ENCODE measurements around the gene KRTAP5-5. TPM values are rescaled to one million over a fixed set of nuclear protein-coding genes. Genes with fewer than 3 reads are reported as not detected.

Gene KRTAP5-5
- total and polyA plus RNA-seq, 2 experiments from 2014 or later, result not detected

DNA sequence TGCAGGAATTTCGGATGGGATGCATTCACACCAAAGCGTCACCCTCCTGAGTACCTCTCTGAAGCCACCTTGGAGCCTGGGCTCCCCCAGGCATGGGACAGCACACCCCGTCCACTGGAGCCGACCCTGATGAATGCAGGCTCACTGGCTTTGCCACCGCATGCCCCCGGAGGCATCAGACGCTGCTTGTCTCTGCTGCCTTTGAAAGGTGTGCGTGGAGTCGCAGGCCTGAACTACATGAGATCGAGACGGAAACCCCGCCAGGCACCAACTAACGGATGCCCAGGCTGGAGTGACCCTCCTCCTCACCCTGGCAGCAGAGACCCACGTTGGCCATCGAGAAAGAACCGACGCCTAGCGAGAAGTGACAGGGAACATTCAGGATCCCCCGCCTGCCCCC lies 22.5 kb downstream of the KRTAP5-5 start:
- Histone ChIP-seq H3K27ac (ENCODE audit: low read depth) (no peak overlapping the region), H3K36me3 (ENCODE audit: insufficient read depth) (no peaks in the 10 kb centered on the region), H3K79me2 (replicated peaks; ENCODE audit: insufficient read depth) (no peaks in the 10 kb centered on the region), H3K4me2 (no peak overlapping the region), H3K4me1 (ENCODE audit: insufficient read depth) (no peaks in the 10 kb centered on the region), H3K9me2 (ENCODE audit: insufficient read depth) (no peaks in the 10 kb centered on the region), H3K4me3 (no peak overlapping the region), H3F3A (replicated peaks; ENCODE audit: low read depth) (no peaks in the 10 kb centered on the region), H2AFZ (no peak overlapping the region), H4K20me1 (replicated peaks; ENCODE audit: insufficient read depth) (no peaks in the 10 kb centered on the region), H3K27me3 (ENCODE audit: insufficient read depth) (no peaks in the 10 kb centered on the region)
- TF ChIP-seq, protein P1, sequence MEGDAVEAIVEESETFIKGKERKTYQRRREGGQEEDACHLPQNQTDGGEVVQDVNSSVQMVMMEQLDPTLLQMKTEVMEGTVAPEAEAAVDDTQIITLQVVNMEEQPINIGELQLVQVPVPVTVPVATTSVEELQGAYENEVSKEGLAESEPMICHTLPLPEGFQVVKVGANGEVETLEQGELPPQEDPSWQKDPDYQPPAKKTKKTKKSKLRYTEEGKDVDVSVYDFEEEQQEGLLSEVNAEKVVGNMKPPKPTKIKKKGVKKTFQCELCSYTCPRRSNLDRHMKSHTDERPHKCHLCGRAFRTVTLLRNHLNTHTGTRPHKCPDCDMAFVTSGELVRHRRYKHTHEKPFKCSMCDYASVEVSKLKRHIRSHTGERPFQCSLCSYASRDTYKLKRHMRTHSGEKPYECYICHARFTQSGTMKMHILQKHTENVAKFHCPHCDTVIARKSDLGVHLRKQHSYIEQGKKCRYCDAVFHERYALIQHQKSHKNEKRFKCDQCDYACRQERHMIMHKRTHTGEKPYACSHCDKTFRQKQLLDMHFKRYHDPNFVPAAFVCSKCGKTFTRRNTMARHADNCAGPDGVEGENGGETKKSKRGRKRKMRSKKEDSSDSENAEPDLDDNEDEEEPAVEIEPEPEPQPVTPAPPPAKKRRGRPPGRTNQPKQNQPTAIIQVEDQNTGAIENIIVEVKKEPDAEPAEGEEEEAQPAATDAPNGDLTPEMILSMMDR (conservative IDR thresholded peaks at IDR 0.05; ENCODE audit: low read depth in 2 of 2), result no peak
- no peak for TF ChIP-seq STAT1 (IDR thresholded peaks at IDR 0.05; ENCODE audit: unreplicated experiment)
- no peak for TF ChIP-seq EZH2 (IDR thresholded peaks at IDR 0.05; ENCODE audit: low read depth, unreplicated experiment)
- TF ChIP-seq EZH2phosphoT487 (IDR thresholded peaks at IDR 0.05; ENCODE audit: unreplicated experiment), result no peak
- no peak for TF ChIP-seq ZNF114 (CRISPR knock-in tag; IDR thresholded peaks at IDR 0.05)
- TF ChIP-seq CREB1 (CRISPR knock-in tag; IDR thresholded peaks at IDR 0.05; ENCODE audit: low read depth), result no peak
- TF ChIP-seq POLR2AphosphoS5 (IDR thresholded peaks at IDR 0.05; ENCODE audit: low read depth), result no peak
- no peak for TF ChIP-seq JUNB (IDR thresholded peaks at IDR 0.05; ENCODE audit: unreplicated experiment)
- TF ChIP-seq, protein P2, sequence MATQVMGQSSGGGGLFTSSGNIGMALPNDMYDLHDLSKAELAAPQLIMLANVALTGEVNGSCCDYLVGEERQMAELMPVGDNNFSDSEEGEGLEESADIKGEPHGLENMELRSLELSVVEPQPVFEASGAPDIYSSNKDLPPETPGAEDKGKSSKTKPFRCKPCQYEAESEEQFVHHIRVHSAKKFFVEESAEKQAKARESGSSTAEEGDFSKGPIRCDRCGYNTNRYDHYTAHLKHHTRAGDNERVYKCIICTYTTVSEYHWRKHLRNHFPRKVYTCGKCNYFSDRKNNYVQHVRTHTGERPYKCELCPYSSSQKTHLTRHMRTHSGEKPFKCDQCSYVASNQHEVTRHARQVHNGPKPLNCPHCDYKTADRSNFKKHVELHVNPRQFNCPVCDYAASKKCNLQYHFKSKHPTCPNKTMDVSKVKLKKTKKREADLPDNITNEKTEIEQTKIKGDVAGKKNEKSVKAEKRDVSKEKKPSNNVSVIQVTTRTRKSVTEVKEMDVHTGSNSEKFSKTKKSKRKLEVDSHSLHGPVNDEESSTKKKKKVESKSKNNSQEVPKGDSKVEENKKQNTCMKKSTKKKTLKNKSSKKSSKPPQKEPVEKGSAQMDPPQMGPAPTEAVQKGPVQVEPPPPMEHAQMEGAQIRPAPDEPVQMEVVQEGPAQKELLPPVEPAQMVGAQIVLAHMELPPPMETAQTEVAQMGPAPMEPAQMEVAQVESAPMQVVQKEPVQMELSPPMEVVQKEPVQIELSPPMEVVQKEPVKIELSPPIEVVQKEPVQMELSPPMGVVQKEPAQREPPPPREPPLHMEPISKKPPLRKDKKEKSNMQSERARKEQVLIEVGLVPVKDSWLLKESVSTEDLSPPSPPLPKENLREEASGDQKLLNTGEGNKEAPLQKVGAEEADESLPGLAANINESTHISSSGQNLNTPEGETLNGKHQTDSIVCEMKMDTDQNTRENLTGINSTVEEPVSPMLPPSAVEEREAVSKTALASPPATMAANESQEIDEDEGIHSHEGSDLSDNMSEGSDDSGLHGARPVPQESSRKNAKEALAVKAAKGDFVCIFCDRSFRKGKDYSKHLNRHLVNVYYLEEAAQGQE (IDR thresholded peaks at IDR 0.05; ENCODE audit: unreplicated experiment), result no peak
- no peak for TF ChIP-seq ZNF331 (CRISPR knock-in tag; IDR thresholded peaks at IDR 0.05; ENCODE audit: low read depth)
- no peak for TF ChIP-seq NANOG (IDR thresholded peaks at IDR 0.05; ENCODE audit: borderline replicate concordance)
- TF ChIP-seq, protein P3, sequence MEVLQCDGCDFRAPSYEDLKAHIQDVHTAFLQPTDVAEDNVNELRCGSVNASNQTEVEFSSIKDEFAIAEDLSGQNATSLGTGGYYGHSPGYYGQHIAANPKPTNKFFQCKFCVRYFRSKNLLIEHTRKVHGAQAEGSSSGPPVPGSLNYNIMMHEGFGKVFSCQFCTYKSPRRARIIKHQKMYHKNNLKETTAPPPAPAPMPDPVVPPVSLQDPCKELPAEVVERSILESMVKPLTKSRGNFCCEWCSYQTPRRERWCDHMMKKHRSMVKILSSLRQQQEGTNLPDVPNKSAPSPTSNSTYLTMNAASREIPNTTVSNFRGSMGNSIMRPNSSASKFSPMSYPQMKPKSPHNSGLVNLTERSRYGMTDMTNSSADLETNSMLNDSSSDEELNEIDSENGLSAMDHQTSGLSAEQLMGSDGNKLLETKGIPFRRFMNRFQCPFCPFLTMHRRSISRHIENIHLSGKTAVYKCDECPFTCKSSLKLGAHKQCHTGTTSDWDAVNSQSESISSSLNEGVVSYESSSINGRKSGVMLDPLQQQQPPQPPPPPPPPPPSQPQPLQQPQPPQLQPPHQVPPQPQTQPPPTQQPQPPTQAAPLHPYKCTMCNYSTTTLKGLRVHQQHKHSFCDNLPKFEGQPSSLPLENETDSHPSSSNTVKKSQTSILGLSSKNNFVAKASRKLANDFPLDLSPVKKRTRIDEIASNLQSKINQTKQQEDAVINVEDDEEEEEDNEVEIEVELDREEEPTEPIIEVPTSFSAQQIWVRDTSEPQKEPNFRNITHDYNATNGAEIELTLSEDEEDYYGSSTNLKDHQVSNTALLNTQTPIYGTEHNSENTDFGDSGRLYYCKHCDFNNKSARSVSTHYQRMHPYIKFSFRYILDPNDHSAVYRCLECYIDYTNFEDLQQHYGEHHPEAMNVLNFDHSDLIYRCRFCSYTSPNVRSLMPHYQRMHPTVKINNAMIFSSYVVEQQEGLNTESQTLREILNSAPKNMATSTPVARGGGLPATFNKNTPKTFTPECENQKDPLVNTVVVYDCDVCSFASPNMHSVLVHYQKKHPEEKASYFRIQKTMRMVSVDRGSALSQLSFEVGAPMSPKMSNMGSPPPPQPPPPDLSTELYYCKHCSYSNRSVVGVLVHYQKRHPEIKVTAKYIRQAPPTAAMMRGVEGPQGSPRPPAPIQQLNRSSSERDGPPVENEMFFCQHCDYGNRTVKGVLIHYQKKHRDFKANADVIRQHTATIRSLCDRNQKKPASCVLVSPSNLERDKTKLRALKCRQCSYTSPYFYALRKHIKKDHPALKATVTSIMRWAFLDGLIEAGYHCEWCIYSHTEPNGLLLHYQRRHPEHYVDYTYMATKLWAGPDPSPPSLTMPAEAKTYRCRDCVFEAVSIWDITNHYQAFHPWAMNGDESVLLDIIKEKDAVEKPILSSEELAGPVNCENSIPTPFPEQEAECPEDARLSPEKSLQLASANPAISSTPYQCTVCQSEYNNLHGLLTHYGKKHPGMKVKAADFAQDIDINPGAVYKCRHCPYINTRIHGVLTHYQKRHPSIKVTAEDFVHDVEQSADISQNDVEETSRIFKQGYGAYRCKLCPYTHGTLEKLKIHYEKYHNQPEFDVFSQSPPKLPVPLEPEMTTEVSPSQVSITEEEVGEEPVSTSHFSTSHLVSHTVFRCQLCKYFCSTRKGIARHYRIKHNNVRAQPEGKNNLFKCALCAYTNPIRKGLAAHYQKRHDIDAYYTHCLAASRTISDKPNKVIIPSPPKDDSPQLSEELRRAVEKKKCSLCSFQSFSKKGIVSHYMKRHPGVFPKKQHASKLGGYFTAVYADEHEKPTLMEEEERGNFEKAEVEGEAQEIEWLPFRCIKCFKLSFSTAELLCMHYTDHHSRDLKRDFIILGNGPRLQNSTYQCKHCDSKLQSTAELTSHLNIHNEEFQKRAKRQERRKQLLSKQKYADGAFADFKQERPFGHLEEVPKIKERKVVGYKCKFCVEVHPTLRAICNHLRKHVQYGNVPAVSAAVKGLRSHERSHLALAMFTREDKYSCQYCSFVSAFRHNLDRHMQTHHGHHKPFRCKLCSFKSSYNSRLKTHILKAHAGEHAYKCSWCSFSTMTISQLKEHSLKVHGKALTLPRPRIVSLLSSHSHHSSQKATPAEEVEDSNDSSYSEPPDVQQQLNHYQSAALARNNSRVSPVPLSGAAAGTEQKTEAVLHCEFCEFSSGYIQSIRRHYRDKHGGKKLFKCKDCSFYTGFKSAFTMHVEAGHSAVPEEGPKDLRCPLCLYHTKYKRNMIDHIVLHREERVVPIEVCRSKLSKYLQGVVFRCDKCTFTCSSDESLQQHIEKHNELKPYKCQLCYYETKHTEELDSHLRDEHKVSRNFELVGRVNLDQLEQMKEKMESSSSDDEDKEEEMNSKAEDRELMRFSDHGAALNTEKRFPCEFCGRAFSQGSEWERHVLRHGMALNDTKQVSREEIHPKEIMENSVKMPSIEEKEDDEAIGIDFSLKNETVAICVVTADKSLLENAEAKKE (CRISPR knock-in tag; IDR thresholded peaks at IDR 0.05), result no peak
- TF ChIP-seq, protein P4, sequence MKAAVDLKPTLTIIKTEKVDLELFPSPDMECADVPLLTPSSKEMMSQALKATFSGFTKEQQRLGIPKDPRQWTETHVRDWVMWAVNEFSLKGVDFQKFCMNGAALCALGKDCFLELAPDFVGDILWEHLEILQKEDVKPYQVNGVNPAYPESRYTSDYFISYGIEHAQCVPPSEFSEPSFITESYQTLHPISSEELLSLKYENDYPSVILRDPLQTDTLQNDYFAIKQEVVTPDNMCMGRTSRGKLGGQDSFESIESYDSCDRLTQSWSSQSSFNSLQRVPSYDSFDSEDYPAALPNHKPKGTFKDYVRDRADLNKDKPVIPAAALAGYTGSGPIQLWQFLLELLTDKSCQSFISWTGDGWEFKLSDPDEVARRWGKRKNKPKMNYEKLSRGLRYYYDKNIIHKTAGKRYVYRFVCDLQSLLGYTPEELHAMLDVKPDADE (IDR thresholded peaks at IDR 0.05), result no peak
- ATAC-seq (no peak), DNase-seq (ENCODE audit: low spot score) (no peak)
- Mint-ChIP-seq H3K4me3 (no peak overlapping the region), H3K27me3 (ENCODE audit: insufficient read depth, low read depth, poor library complexity) (peaks cover 2% of the 10 kb centered on the region), H3K27ac (no peak overlapping the region), H3K4me1 (peaks cover 6% of the 10 kb centered on the region; the same call in 2 of the 3 replicates), H3K36me3 (ENCODE audit: low read depth) (no peaks in the 10 kb centered on the region), H3K9me3 (no peaks in the 10 kb centered on the region; the same call in 2 of the 3 replicates)
